ENCODE data around the gene PLB1.
"Not testable (repeated sequence)": the region's sequence is repeated elsewhere in the genome, so short reads cannot be mapped to it uniquely, and the experiment has no call there.

PLB1 gene

GRCh38 chr2:28648671-28649395, 153.0 kb downstream of the PLB1 start:
- DNase-seq, result no peak

- peak; percentile 55 to 76 (median 71) for DNase-seq
Measured at GRCh38 chr2:28649481-28650265, 153.8 kb downstream of the PLB1 start.

DNA sequence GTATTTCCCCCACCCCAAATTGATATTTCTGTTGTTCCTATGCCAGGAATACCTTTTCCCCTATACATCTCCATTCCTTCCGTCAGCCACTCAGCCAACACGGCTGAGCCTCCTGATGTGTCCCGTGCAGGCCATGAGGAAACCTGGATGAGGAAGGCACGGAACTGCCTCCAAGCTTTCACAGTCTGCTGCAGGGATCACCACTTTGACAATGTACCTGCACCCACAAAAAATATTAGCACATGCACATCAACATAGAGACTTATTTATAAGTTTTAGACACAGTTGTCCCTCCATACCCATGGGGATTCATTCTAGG, 154.4 kb downstream of the PLB1 start:
- no peak for DNase-seq

GRCh38 chr2:28652217-28652616, 156.4 kb downstream of the PLB1 start:
- DNase-seq, result no peak

DNA sequence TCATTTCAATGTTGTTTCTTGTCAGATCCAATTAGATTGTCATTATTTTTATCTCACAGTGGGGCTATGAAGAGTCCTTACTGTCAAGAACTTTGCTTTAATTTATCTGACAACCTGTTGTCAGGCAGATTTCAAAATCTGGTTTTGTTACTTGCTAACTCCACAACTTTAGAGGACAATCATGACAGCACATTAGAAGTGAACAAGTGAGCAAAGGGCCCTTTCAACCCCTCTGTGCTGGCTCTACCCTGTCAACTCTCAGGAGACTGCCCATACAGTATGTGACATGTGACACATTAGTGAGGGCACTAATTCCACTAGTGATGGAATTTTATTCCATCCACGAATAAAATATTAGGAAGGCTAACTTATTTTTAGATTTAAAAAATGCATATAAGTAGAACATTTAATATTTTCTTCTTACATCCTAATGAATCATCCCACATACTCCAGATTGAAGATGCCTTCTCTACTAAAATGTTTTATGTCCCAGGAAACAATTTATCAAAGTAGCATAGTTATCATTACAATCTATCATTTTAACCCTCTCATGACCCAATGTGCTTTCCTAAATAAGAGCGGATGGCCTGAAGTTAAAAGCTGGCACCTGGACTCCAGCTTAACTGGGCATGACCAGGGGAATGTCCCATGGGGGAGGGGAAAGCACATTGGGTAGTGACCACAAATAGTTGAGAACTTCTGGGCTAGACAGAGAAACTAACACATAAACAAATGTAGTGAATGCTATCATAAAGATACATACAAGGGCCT, 158.2 kb downstream of the PLB1 start:
- DNase-seq, result no peak

GRCh38 chr2:28654663-28655320, 158.9 kb downstream of the PLB1 start:
- DNase-seq, result no peak

DNA sequence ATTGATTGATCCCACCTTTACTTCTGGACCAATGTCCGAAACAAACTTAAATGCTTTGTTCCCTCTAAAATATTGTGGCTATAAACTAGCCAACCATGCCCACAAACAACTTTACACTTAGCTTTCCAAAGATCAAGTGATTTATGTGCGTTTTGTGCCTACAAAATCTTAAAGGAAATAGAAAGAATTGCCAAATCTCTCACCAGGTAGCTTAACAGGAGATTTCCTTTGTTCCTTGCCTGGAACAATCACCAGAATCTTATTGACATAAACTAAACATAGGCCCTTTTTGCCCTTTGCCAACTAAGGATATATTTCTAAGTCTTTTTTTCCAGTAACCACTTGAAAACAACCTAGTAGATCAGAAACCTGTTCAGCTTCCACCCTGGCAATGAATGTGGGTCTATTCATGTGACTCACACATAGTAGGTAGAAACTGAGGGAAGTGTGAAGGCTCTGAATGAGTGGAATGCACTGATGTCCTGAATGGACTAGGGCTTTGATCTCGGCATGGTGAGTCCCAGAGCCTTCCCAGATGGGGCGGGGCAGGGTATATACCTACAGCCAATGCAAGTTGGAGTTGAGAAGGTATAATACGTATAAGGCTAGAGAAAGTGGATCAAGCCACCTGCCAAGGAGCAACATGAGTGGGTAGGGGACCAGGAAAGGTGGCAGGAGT, 161.2 kb downstream of the PLB1 start:
- no peak for DNase-seq

- DNase-seq, result peak in 2 of 4 experiments; percentile 18 to 24
Measured at GRCh38 chr2:28658369-28658768, 162.5 kb downstream of the PLB1 start.

GRCh38 chr2:28659127-28659526, 163.3 kb downstream of the PLB1 start:
- peak in 2 of 4 experiments; percentile 25 to 29 for DNase-seq

DNA sequence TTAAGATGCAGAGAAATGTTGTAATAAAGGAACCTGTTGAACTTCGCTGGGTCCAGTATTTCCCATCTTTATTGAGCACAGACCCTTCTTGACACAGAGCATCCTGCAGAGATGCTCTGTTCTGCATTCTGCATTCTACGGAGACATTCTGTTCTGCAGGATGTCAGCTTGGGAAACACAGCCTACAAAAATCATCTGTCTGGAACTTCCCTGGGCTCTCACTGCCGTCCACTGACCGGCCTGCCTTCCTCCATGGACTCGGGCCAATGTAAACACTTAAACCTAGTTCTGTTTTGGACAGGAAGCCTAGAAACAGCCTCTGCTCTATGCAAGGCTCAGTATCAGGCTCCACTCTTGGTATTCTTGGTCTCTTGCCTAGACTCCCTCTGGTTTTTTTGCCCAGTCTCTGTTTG, 165.7 kb downstream of the PLB1 start:
- peak in 1 of 4 experiments; percentile 10 for DNase-seq

DNA sequence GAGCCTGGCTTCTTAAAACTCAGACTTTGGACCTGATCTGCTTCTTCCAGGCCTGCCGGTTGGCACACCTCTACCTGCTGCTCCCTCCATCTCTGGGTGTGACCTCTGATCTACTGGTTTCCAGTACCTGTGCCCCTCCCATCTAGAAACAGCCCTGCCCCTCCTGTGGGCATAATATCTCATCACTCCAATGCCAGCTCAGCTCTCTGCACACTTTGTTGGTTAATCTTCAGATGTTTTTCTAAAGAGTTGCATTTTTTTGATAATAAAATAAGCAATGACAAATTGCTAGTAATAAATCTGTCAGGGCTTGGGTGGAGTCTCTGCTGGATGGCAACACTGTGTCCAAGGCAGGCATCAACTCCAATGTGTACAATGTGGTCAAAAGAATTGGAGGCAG, 166.2 kb downstream of the PLB1 start:
- no peak for DNase-seq

GRCh38 chr2:28662468-28663181, 166.8 kb downstream of the PLB1 start:
- no peak for DNase-seq

- no peak for DNase-seq
Measured at GRCh38 chr2:28663359-28663758, 167.5 kb downstream of the PLB1 start.

- DNase-seq, result no peak
Measured at GRCh38 chr2:28664120-28664842, 168.4 kb downstream of the PLB1 start.

- DNase-seq, result no peak
Measured at GRCh38 chr2:28665041-28665704, 169.3 kb downstream of the PLB1 start.

GRCh38 chr2:28665811-28666377, 170.0 kb downstream of the PLB1 start:
- DNase-seq, result not testable (repeated sequence)

DNA sequence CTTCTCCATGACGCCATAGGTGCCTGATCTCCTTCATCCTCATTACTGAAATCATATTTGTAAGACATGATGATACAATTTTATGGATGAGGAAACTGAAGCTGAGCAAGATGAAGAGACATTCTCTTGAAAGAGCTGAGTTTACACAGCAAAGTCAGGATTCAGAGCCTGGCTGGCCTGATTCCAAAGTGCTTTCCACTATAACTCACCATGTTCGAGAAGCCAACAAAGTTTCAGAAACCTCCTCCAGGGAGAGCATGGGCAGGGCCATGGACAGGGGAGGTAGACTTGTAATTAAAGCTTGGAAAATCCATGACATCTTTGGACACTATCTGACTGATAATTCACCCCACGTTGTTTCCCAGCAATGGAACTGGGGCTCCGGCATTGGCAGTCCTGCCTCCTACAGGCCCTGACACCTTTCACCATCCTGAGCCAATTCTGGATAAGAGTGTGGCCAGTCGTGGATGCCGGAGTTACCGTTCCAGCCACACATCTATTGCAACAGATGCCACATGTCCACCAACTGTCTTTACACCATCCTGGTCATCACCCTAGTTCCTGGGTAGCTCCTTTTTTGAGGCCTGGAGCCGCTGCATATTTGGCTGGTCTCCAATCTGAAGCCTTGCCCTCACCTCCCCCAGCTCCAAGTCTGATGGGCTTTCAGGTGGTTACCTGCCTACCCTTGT, 170.8 kb downstream of the PLB1 start:
- no peak for DNase-seq

DNA sequence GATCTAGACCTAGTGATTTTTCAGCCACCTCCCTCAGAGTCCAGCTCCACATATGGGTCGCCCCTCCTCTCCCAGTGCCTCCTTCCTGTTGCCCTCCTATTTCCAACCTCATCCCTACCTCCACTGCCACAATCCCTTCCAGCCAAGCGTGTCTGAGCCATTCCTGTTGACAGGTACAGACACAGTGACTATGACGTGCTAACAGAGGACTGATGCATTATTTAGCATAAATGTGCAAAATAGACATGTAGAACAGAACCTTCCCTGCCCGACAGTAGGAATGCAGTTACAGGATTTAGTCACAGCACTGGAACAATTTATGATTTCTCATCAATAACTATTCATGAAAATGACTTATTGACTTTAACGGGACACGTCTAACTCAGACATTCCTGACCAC, 171.4 kb downstream of the PLB1 start:
- DNase-seq, result no peak

DNA sequence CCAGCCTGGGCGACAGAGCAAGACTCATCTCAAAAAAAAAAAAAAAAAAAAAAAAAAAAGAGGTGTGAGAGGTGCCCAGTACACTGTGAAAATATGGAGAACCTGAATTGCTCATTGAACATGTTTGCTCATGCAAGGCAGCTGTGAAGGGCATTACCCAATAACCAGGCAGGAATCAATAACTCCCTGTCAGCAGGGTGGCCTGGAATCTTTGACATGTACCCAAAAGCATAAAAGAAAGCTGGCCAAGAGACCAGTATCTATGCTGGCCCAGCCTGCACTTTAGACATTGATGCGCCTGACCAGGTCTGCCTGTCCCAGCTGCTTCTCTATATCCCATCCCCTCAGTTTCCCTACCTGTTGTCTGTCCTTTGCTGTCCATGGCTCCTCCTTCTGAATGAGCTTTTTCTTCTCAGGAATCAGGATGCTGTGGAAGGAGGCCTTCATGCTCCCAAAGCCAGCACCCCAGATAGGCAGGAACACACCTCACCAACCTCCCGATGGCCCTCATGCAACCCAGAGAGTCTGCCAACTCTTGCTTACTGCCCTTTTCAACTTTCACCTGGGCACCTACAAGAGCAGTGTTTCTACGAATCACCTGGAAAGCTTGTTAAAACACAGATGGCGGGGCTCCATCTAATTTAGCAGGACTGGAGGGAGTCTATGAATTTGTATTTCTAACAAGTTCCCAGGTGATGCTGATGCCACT, 172.4 kb downstream of the PLB1 start:
- no peak for DNase-seq
